VCaP (cell line): ENCODE data around the gene CPA3.

Experiments used
- H3K27ac ChIP-seq: fragments of 450-650 bp; 2 replicates; pipeline ENCODE4 v1.5.1; 2017
- CTCF ChIP-seq: fragments of 450-650 bp; conservative IDR thresholded peaks from 2 replicates; pipeline ENCODE4 v1.5.1; 2017; ENCODE audit warnings: mild to moderate bottlenecking, moderate library complexity

The CPA3 gene

GRCh38 chr3:148865049-148865448, at the start of gene CPA3:
CPA3 (plus strand) TSS chr3:148865296; CDS start chr3:148865308, 12 bp downstream.
- TF ChIP-seq CTCF = no peak
- H3K27ac ChIP-seq = no peak within 1 kb of the TSS

- H3K27ac ChIP-seq = no peak overlapping the region
- TF ChIP-seq CTCF = no peak
Observed at GRCh38 chr3:148815316-148816110, 49.6 kb upstream of the CPA3 start.

GRCh38 chr3:148816427-148816826, 48.7 kb upstream of the CPA3 start:
- TF ChIP-seq CTCF = no peak
- H3K27ac ChIP-seq = no peak overlapping the region

- no peak overlapping the region for H3K27ac ChIP-seq
- no peak for TF ChIP-seq CTCF
Observed at GRCh38 chr3:148816981-148817525, 48.0 kb upstream of the CPA3 start.

GRCh38 chr3:148820361-148821245, 44.5 kb upstream of the CPA3 start:
- H3K27ac ChIP-seq = no peak overlapping the region
- no peak for TF ChIP-seq CTCF

- no peak overlapping the region for H3K27ac ChIP-seq
- no peak for TF ChIP-seq CTCF
Observed at GRCh38 chr3:148823026-148823425, 42.1 kb upstream of the CPA3 start.

GRCh38 chr3:148825476-148825875, 39.6 kb upstream of the CPA3 start:
- TF ChIP-seq CTCF = no peak
- no peak overlapping the region for H3K27ac ChIP-seq
